ENCODE results near the gene CEP135.
A peak's percentile ranks its signal among the peaks of the same experiment; 100 is the strongest.

DNA sequence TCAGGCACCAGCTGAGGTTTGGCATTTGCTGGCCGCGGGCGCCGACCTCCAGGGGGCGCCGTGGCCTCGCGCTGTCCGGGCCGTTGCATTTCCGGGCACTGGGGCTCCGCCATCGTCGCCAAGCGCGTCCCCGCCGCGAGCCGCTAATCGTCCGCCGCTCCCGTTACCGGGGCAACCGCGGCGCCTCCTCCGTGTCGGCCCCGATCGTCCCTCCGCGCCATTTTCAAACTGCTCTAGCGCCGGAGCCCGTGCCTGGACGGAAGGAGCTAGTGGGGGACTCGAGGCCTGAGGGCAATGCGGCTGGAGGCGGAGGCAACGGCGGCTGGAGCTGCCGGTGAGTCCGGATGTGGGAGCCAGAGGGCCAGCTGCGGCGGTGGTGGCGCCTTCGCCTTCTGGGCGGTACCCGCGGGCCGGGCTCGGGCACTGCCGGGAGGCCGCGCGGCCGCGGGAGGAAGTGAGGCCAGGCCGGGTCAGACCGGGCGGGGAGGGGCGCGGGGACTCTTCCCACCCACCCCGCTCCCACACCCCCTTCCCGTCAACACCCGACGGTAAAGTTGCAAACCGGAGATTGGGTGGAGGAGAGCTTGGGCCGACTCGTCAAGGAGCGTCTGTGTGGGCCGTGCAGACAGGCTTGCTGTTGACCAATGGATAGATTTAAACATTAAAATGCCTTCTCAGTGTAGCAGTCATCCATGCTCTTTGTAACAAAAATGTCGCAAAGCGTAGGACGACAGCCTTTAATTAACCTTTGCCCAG is at the start of gene CEP135:
- no peak for TF ChIP-seq FOS (IDR thresholded peaks at IDR 0.05; ENCODE audit: borderline replicate concordance, insufficient read depth, low read length)
- TF ChIP-seq, protein P1, sequence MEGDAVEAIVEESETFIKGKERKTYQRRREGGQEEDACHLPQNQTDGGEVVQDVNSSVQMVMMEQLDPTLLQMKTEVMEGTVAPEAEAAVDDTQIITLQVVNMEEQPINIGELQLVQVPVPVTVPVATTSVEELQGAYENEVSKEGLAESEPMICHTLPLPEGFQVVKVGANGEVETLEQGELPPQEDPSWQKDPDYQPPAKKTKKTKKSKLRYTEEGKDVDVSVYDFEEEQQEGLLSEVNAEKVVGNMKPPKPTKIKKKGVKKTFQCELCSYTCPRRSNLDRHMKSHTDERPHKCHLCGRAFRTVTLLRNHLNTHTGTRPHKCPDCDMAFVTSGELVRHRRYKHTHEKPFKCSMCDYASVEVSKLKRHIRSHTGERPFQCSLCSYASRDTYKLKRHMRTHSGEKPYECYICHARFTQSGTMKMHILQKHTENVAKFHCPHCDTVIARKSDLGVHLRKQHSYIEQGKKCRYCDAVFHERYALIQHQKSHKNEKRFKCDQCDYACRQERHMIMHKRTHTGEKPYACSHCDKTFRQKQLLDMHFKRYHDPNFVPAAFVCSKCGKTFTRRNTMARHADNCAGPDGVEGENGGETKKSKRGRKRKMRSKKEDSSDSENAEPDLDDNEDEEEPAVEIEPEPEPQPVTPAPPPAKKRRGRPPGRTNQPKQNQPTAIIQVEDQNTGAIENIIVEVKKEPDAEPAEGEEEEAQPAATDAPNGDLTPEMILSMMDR (IDR thresholded peaks at IDR 0.05; ENCODE audit: extremely low read depth in 1 of 2, insufficient read depth in 1 of 2, low read depth in 1 of 2, low read length in 2 of 2): peak; percentile 96 to 98
- peak; percentile 89 for TF ChIP-seq POLR2A (IDR thresholded peaks at IDR 0.05; ENCODE audit: low read depth, low read length)
- no peak for TF ChIP-seq JUN (IDR thresholded peaks at IDR 0.05; ENCODE audit: borderline replicate concordance, insufficient read depth, insufficient read length, low read depth)
- TF ChIP-seq EZH2 (IDR thresholded peaks at IDR 0.05; ENCODE audit: borderline replicate concordance, low read depth, low read length, severe bottlenecking): no peak
- TF ChIP-seq, protein P2, sequence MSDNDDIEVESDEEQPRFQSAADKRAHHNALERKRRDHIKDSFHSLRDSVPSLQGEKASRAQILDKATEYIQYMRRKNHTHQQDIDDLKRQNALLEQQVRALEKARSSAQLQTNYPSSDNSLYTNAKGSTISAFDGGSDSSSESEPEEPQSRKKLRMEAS (IDR thresholded peaks at IDR 0.05; ENCODE audit: insufficient read depth, insufficient read length): peak; percentile 65
- peak; percentile 69 for TF ChIP-seq POLR2AphosphoS5 (IDR thresholded peaks at IDR 0.05; ENCODE audit: insufficient read depth, low read depth, low read length)
- no peak for TF ChIP-seq GATA2 (IDR thresholded peaks at IDR 0.05; ENCODE audit: insufficient read depth, insufficient read length, low read depth, low read length)
